PC-9 (cell line): ENCODE results near the gene PSMB9. TPM values are rescaled to one million over a fixed set of nuclear protein-coding genes. Genes with fewer than 3 reads are reported as not detected.

Source experiments
- BruUV-seq: library from RNA; stranded (reverse); fragments of 400-500 nt; replicated peaks from 2 replicates; lab custom pipeline; 2021; lab: Mats Ljungman, UMichigan
- CTCF ChIA-PET: fragments of 300-600 bp; sonication (Branson Sonifier 250); formaldehyde crosslinking; loops from one replicate; lab custom pipeline; 2022; ENCODE audit warnings: antibody characterized with exemption; lab: Charles Lee
- POLR2A ChIA-PET: fragments of 300-600 bp; sonication (Branson Sonifier 250); formaldehyde crosslinking; loops from one replicate; lab custom pipeline; 2022; ENCODE audit warnings: antibody characterized with exemption; ENCODE audit not compliant: unreplicated experiment; lab: Charles Lee
- DNase-seq, 2 experiments: peaks; one replicate each; pipeline versions ENCODE4 v3.0.0 to v3.0.0-alpha.2; 2015 to 2022; ENCODE audit warnings: mixed read lengths in 1 of 2
- H2AFZ ChIP-seq: fragments of 200-600 bp; sonication (generic); 2 replicates; pipeline ENCODE4 v1.8.1; 2017; ENCODE audit warnings: antibody characterized with exemption
- H3F3A ChIP-seq: fragments of 200-600 bp; sonication (generic); 2 replicates; pipeline ENCODE4 v1.8.1; 2017; ENCODE audit warnings: antibody characterized with exemption, mild to moderate bottlenecking, low read depth; ENCODE audit not compliant: insufficient read depth
- H3K27ac ChIP-seq: fragments of 200-600 bp; sonication (generic); 2 replicates; pipeline ENCODE4 v1.6.1; 2016; ENCODE audit warnings: mixed run types
- H3K27me3 ChIP-seq: fragments of 200-600 bp; sonication (generic); 2 replicates; pipeline ENCODE4 v1.6.1; 2016; ENCODE audit warnings: low read depth, mixed run types; ENCODE audit not compliant: insufficient read depth
- H3K36me3 ChIP-seq: fragments of 200-600 bp; sonication (generic); 2 replicates; pipeline ENCODE4 v1.6.1; 2016; ENCODE audit warnings: low read depth, mixed run types
- H3K4me1 ChIP-seq: fragments of 200-600 bp; sonication (generic); replicated peaks from 2 replicates; pipeline ENCODE4 v1.6.1; 2016; ENCODE audit warnings: mixed run types; ENCODE audit not compliant: insufficient read depth
- H3K4me2 ChIP-seq: fragments of 200-600 bp; sonication (generic); 2 replicates; pipeline ENCODE4 v1.6.1; 2017; ENCODE audit warnings: mixed run types
- H3K4me3 ChIP-seq: fragments of 200-600 bp; sonication (generic); 2 replicates; pipeline ENCODE4 v1.6.1; 2016; ENCODE audit warnings: mixed run types
- H3K79me2 ChIP-seq: fragments of 200-600 bp; sonication (generic); 2 replicates; pipeline ENCODE4 v1.6.1; 2017; ENCODE audit warnings: low read depth, mixed run types
- H3K9me2 ChIP-seq: fragments of 200-600 bp; sonication (generic); 2 replicates; pipeline ENCODE4 v1.8.1; 2017; ENCODE audit warnings: mild to moderate bottlenecking; ENCODE audit not compliant: insufficient read depth
- H3K9me3 ChIP-seq: fragments of 200-600 bp; sonication (generic); 2 replicates; pipeline ENCODE4 v1.8.1; 2016; ENCODE audit warnings: low read depth; ENCODE audit not compliant: insufficient read depth
- H4K20me1 ChIP-seq: fragments of 200-600 bp; sonication (generic); 2 replicates; pipeline ENCODE4 v1.8.1; 2017; ENCODE audit not compliant: insufficient read depth
- EZH2 ChIP-seq: fragments of 200-600 bp; sonication (generic); IDR thresholded peaks from 2 replicates; pipeline ENCODE4 v1.8.0; 2017; ENCODE audit warnings: antibody characterized with exemption, low read depth
- intact Hi-C: fragments of 100-400 bp; cut with micrococcal nuclease; formaldehyde crosslinking; loops from one replicate; pipeline ENCODE4 v1.10.0; 2022; ENCODE audit not compliant: unreplicated experiment
- total RNA-seq: library from RNA; stranded (reverse); gene quantifications from 2 replicates; pipeline ENCODE4 v1.2.3, GENCODE V29; 2021
- TF ChIP-seq, protein P1 (sequence below): fragments of 200-600 bp; sonication (generic); conservative IDR thresholded peaks from 2 replicates; pipeline ENCODE4 v1.6.1; 2017; ENCODE audit warnings: mixed run types, antibody characterized with exemption, mild to moderate bottlenecking, moderate library complexity

The PSMB9 gene
- total RNA-seq, 1 experiment from 2014 or later = 37.6 TPM

DNA sequence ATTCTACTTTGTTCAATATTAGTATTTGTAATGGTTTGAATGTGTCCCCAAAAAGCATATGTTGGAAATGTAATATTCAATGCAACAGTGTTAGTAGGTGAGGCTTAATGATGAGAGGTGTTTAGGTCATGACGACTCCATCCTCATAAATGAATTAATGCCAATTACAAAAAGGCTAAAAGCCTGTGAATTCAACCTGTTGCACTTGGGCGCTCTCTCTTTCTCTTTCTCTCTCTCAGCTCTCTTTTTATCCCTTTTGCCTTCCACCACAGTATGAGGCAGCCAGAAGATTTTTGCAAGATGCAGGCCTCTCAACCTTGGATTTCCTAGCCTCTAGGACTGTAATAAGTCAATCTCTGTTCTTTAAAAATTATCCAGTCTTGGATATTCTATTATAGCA, 34.6 kb downstream of the PSMB9 start:
- Histone ChIP-seq H2AFZ (no peak overlapping the region), H3K36me3 (no peaks in the 10 kb centered on the region), H3K4me2 (no peak overlapping the region), H3K4me1 (no peaks in the 10 kb centered on the region; the same call in 1 of the 2 replicates), H3F3A (no peaks in the 10 kb centered on the region), H4K20me1 (no peaks in the 10 kb centered on the region), H3K4me3 (no peak overlapping the region), H3K9me3 (no peaks in the 10 kb centered on the region), H3K27ac (no peak overlapping the region), H3K79me2 (no peaks in the 10 kb centered on the region; the same call in 1 of the 2 replicates), H3K9me2 (no peaks in the 10 kb centered on the region), H3K27me3 (no peaks in the 10 kb centered on the region)
- BruUV-seq = no TSS peak
- ChIA-PET POLR2A (no interaction called here), CTCF (interaction anchor here (1.6 kb wide), 1 partner anchor 96 kb away, joined by 3 read pairs; no protein-coding TSS in a partner anchor)
- intact Hi-C loops = no loop called here
- TF ChIP-seq, protein P1, sequence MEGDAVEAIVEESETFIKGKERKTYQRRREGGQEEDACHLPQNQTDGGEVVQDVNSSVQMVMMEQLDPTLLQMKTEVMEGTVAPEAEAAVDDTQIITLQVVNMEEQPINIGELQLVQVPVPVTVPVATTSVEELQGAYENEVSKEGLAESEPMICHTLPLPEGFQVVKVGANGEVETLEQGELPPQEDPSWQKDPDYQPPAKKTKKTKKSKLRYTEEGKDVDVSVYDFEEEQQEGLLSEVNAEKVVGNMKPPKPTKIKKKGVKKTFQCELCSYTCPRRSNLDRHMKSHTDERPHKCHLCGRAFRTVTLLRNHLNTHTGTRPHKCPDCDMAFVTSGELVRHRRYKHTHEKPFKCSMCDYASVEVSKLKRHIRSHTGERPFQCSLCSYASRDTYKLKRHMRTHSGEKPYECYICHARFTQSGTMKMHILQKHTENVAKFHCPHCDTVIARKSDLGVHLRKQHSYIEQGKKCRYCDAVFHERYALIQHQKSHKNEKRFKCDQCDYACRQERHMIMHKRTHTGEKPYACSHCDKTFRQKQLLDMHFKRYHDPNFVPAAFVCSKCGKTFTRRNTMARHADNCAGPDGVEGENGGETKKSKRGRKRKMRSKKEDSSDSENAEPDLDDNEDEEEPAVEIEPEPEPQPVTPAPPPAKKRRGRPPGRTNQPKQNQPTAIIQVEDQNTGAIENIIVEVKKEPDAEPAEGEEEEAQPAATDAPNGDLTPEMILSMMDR = no peak
- no peak for TF ChIP-seq EZH2
- DNase-seq = no peak

GRCh38 chr6:32889533-32889932, 35.5 kb downstream of the PSMB9 start:
- no peaks in the 10 kb centered on the region; the same call in 1 of the 2 replicates for H3F3A ChIP-seq
- H3K4me1 ChIP-seq = no peaks in the 10 kb centered on the region; the same call in 1 of the 2 replicates
- H3K36me3 ChIP-seq = no peaks in the 10 kb centered on the region
- intact Hi-C loops = no loop called here
- H3K27ac ChIP-seq = no peak overlapping the region
- POLR2A ChIA-PET = no interaction called here
- H4K20me1 ChIP-seq = no peaks in the 10 kb centered on the region
- no peak overlapping the region for H3K4me3 ChIP-seq
- BruUV-seq = no TSS peak
- H3K79me2 ChIP-seq = no peaks in the 10 kb centered on the region; the same call in 1 of the 2 replicates
- H3K4me2 ChIP-seq = no peak overlapping the region
- H3K9me2 ChIP-seq = no peaks in the 10 kb centered on the region
- H3K27me3 ChIP-seq = no peaks in the 10 kb centered on the region
- H2AFZ ChIP-seq = no peak overlapping the region
- H3K9me3 ChIP-seq = no peaks in the 10 kb centered on the region
- CTCF ChIA-PET = no interaction called here
- DNase-seq = no peak
- TF ChIP-seq, protein P1 = no peak
- TF ChIP-seq EZH2 = no peak

- no peak overlapping the region for H3K27ac ChIP-seq
- CTCF ChIA-PET = no interaction called here
- DNase-seq = no peak
- H3K9me2 ChIP-seq = no peaks in the 10 kb centered on the region
- intact Hi-C loops = loop anchor here (1.0 kb wide), 1 partner anchor 20 kb away; no protein-coding TSS in a partner anchor
- H2AFZ ChIP-seq = no peak overlapping the region
- no peaks in the 10 kb centered on the region; the same call in 1 of the 2 replicates for H3F3A ChIP-seq
- H3K4me3 ChIP-seq = no peak overlapping the region
- no peaks in the 10 kb centered on the region for H3K9me3 ChIP-seq
- H4K20me1 ChIP-seq = no peaks in the 10 kb centered on the region
- no peaks in the 10 kb centered on the region for H3K36me3 ChIP-seq
- H3K4me2 ChIP-seq = no peak overlapping the region
- H3K27me3 ChIP-seq = no peaks in the 10 kb centered on the region
- no TSS peak for BruUV-seq
- POLR2A ChIA-PET = interaction anchor here (0.6 kb wide), 1 partner anchor 62 kb away, joined by 3 read pairs; no protein-coding TSS in a partner anchor
- peaks cover 9% of the 10 kb centered on the region for H3K4me1 ChIP-seq
- TF ChIP-seq, protein P1 = no peak
- TF ChIP-seq EZH2 = no peak
- peaks cover 10% of the 10 kb centered on the region; the same call in 1 of the 2 replicates for H3K79me2 ChIP-seq
Measured at GRCh38 chr6:32890831-32891230, 36.8 kb downstream of the PSMB9 start.
